Fibroblast of the aortic adventitia (primary cell): Measurements from ENCODE around the gene MAB21L2. TPM values are rescaled to one million over a fixed set of nuclear protein-coding genes. Genes with fewer than 3 reads are reported as not detected.
A peak's percentile ranks its signal among the peaks of the same experiment; 100 is the strongest.

Experiments used
- DNase-seq: peaks from one replicate; pipeline ENCODE4 v3.0.0-alpha.2; 2010; ENCODE audit warnings: low read depth
- H3K4me3 ChIP-seq: 2 replicates; pipeline ENCODE4 v1.5.1; 2011; ENCODE audit warnings: low read depth, mild to moderate bottlenecking, control low read depth, low read length, moderate library complexity
- CTCF ChIP-seq: IDR thresholded peaks from 2 replicates; pipeline ENCODE4 v1.5.1; 2011; ENCODE audit warnings: mild to moderate bottlenecking, low read length, control low read depth, inconsistent platforms; ENCODE audit not compliant: insufficient read depth
- total RNA-seq: library from RNA; depleted of rRNA; stranded (reverse); fragments of >200 nt; gene quantifications from 2 replicates; pipeline ENCODE4 v1.2.3, GENCODE V29; 2012; ENCODE audit warnings: low replicate concordance

The MAB21L2 gene
- total RNA-seq, 1 donor = 0.63 TPM

DNA sequence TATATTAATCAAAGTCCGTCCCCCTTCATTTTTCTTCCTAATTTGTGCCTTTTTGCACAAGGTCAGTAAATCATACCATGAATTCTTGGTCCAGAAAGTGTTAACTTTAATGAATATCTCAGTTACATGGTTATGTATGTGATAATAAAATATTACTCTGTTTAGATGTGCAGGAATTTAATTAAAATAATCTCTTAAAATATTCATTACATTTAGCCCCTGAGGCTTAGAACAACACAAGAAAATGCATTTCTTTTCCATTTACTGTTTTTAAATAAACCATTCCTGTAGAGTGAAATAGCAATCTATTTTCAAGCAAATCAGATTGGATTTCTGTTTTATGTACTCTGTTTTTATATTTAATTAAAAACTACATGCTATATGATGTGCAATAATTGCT, 17.6 kb downstream of the MAB21L2 start:
- TF ChIP-seq CTCF = no peak
- H3K4me3 ChIP-seq = no peak overlapping the region

GRCh38 chr4:150600812-150601445, 19.0 kb downstream of the MAB21L2 start:
- DNase-seq = no peak
- TF ChIP-seq CTCF = no peak
- no peak overlapping the region for H3K4me3 ChIP-seq

More for the DNA sequence above, 17.6 kb downstream of the MAB21L2 start:
- DNase-seq = no peak

- TF ChIP-seq CTCF = no peak
- H3K4me3 ChIP-seq = no peak overlapping the region
- no peak for DNase-seq
Observed at GRCh38 chr4:150609131-150609530, 27.2 kb downstream of the MAB21L2 start.

DNA sequence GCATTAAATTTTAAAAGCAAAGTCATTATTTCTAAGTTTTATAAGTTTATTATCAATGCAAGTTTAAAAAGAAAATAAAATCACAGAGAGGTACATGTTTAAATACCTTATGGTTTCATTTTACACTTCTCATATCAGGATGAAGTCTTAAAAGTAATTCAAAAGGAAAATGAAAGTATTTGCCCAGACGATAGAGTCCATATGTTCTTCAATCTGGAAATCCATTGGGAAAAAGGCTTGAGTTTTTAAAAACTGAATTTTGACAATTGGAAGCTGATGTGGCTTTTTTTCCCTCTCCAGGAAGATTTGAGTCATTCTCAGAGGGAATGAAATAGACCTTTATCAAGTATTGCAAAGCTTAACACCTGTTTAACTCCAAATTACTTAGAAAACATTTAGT, 37.1 kb downstream of the MAB21L2 start:
- H3K4me3 ChIP-seq = no peak overlapping the region
- peak; percentile 51 for DNase-seq
- TF ChIP-seq CTCF = no peak

GRCh38 chr4:150624055-150624454, 42.1 kb downstream of the MAB21L2 start:
- H3K4me3 ChIP-seq = no peak overlapping the region
- TF ChIP-seq CTCF = no peak
- no peak for DNase-seq

GRCh38 chr4:150625033-150625432, 43.1 kb downstream of the MAB21L2 start:
- DNase-seq = no peak
- no peak overlapping the region for H3K4me3 ChIP-seq
- no peak for TF ChIP-seq CTCF

GRCh38 chr4:150628073-150628472, 46.1 kb downstream of the MAB21L2 start:
- no peak for DNase-seq
- TF ChIP-seq CTCF = no peak
- H3K4me3 ChIP-seq = no peak overlapping the region
